ENCODE measurements around the gene SEC63. TPM values are rescaled to one million over a fixed set of nuclear protein-coding genes. Genes with fewer than 3 reads are reported as not detected.
"Not testable (repeated sequence)": the region's sequence is repeated elsewhere in the genome, so short reads cannot be mapped to it uniquely, and the experiment has no call there.

SEC63 gene
- total and polyA plus RNA-seq, 4 experiments from 2014 or later: 19.6 to 95.5 (median 68.7) TPM

- intact Hi-C loops (cut with micrococcal nuclease): no loop called here
- DNase-seq: no peak
- peaks cover 0 to 7% of the 10 kb centered on the region in 2 donors for H3K27me3 Mint-ChIP-seq
- H3K4me1 Mint-ChIP-seq: no peaks in the 10 kb centered on the region
- no peak overlapping the region for H3K27ac ChIP-seq (ENCODE audit: low read depth, low read length)
- ChIA-PET CTCF (ENCODE audit: partially characterized antibody) (no interaction called here), POLR2A (ENCODE audit: partially characterized antibody) (no interaction called here)
- no peaks in the 10 kb centered on the region for H3K27me3 ChIP-seq (ENCODE audit: insufficient read depth, low read length)
- H3K36me3 Mint-ChIP-seq: no peaks in the 10 kb centered on the region
- H3K4me3 Mint-ChIP-seq: no peak overlapping the region
- H3K9me3 Mint-ChIP-seq: no peaks in the 10 kb centered on the region
- H3K4me3 ChIP-seq (ENCODE audit: low read length in 2 of 2): no peak overlapping the region
- no peaks in the 10 kb centered on the region for H3K4me1 ChIP-seq (ENCODE audit: insufficient read depth, low read length)
- H3K36me3 ChIP-seq (ENCODE audit: insufficient read depth, low read length): no peaks in the 10 kb centered on the region
- no peaks in the 10 kb centered on the region for H3K9me3 ChIP-seq (ENCODE audit: control insufficient read depth in 1 of 2, low read length in 2 of 2)
- no peak overlapping the region for H3K27ac Mint-ChIP-seq
Observed at GRCh38 chr6:107999341-107999740, 41.3 kb upstream of the SEC63 start.

- no peaks in the 10 kb centered on the region for H3K36me3 ChIP-seq (ENCODE audit: insufficient read depth, low read length)
- POLR2A ChIA-PET (ENCODE audit: partially characterized antibody): no interaction called here
- H3K27me3 Mint-ChIP-seq: no peaks in the 10 kb centered on the region
- no peaks in the 10 kb centered on the region for H3K9me3 Mint-ChIP-seq
- H3K27ac Mint-ChIP-seq: peak overlapping the region in 2 of 7 donors; percentile 8 to 11
- CTCF ChIA-PET (ENCODE audit: partially characterized antibody): interaction anchor here (1.4 kb wide), 1 partner anchor 9 kb away, joined by 5 read pairs; no protein-coding TSS in a partner anchor
- DNase-seq: no peak
- no peaks in the 10 kb centered on the region for H3K4me1 Mint-ChIP-seq
- H3K36me3 Mint-ChIP-seq: no peaks in the 10 kb centered on the region
- no peaks in the 10 kb centered on the region for H3K27me3 ChIP-seq (ENCODE audit: insufficient read depth, low read length)
- no peak overlapping the region for H3K4me3 Mint-ChIP-seq
- intact Hi-C loops (cut with micrococcal nuclease): no loop called here
- H3K9me3 ChIP-seq (ENCODE audit: control insufficient read depth in 1 of 2, low read length in 2 of 2): no peaks in the 10 kb centered on the region
- no peak overlapping the region for H3K4me3 ChIP-seq (ENCODE audit: low read length in 2 of 2)
- no peak overlapping the region for H3K27ac ChIP-seq (ENCODE audit: low read depth, low read length)
- no peaks in the 10 kb centered on the region for H3K4me1 ChIP-seq (ENCODE audit: insufficient read depth, low read length)
Observed at GRCh38 chr6:107991772-107992550, 34.0 kb upstream of the SEC63 start.

GRCh38 chr6:107991061-107991460, 33.1 kb upstream of the SEC63 start:
- Histone ChIP-seq H3K4me3 (ENCODE audit: low read length in 2 of 2) (no peak overlapping the region), H3K9me3 (ENCODE audit: control insufficient read depth in 1 of 2, low read length in 2 of 2) (no peaks in the 10 kb centered on the region), H3K27ac (ENCODE audit: low read depth, low read length) (no peak overlapping the region), H3K27me3 (ENCODE audit: insufficient read depth, low read length) (no peaks in the 10 kb centered on the region), H3K36me3 (ENCODE audit: insufficient read depth, low read length) (no peaks in the 10 kb centered on the region), H3K4me1 (ENCODE audit: insufficient read depth, low read length) (no peaks in the 10 kb centered on the region)
- Mint-ChIP-seq H3K36me3 (no peaks in the 10 kb centered on the region), H3K27me3 (no peaks in the 10 kb centered on the region), H3K4me1 (no peaks in the 10 kb centered on the region), H3K4me3 (peak overlapping the region in 1 of 8 donors; percentile 1), H3K27ac (no peak overlapping the region), H3K9me3 (no peaks in the 10 kb centered on the region)
- POLR2A ChIA-PET (ENCODE audit: partially characterized antibody): no interaction called here
- no peak for DNase-seq
- intact Hi-C loops (cut with micrococcal nuclease): no loop called here
- CTCF ChIA-PET (ENCODE audit: partially characterized antibody): interaction anchor here (1.2 to 1.4 kb wide), 2 partner anchors 8 to 13 kb away, joined by 3 to 5 read pairs; no protein-coding TSS in a partner anchor

- H3K27me3 ChIP-seq (ENCODE audit: insufficient read depth, low read length); H3K36me3 ChIP-seq (ENCODE audit: insufficient read depth, low read length); H3K4me1 Mint-ChIP-seq; H3K9me3 ChIP-seq (ENCODE audit: control insufficient read depth in 1 of 2, low read length in 2 of 2); DNase-seq; H3K9me3 Mint-ChIP-seq; H3K4me3 ChIP-seq (ENCODE audit: low read length in 2 of 2); H3K27ac ChIP-seq (ENCODE audit: low read depth, low read length); POLR2A ChIA-PET (ENCODE audit: partially characterized antibody); H3K4me1 ChIP-seq (ENCODE audit: insufficient read depth, low read length); intact Hi-C loops (cut with micrococcal nuclease); H3K27ac Mint-ChIP-seq; H3K4me3 Mint-ChIP-seq; H3K27me3 Mint-ChIP-seq; H3K36me3 Mint-ChIP-seq: not testable (repeated sequence)
- CTCF ChIA-PET (ENCODE audit: partially characterized antibody): interaction anchor here (1.2 kb wide), 1 partner anchor 12 kb away, joined by 3 read pairs; no protein-coding TSS in a partner anchor
Observed at GRCh38 chr6:107990587-107990986, 32.6 kb upstream of the SEC63 start.

GRCh38 chr6:107989166-107990094, 31.4 kb upstream of the SEC63 start:
- H3K9me3 Mint-ChIP-seq: no peaks in the 10 kb centered on the region
- ChIA-PET POLR2A (ENCODE audit: partially characterized antibody) (no interaction called here), CTCF (ENCODE audit: partially characterized antibody) (interaction anchor here (1.4 kb wide), 1 partner anchor 9 kb away, joined by 6 read pairs; no protein-coding TSS in a partner anchor)

GRCh38 chr6:107988570-107988969, 30.6 kb upstream of the SEC63 start:
- H3K36me3 ChIP-seq (ENCODE audit: insufficient read depth, low read length): no peaks in the 10 kb centered on the region
- Mint-ChIP-seq H3K4me3 (no peak overlapping the region), H3K4me1 (no peaks in the 10 kb centered on the region), H3K27me3 (peaks cover 0 to 1% of the 10 kb centered on the region in 2 donors), H3K27ac (no peak overlapping the region), H3K36me3 (no peaks in the 10 kb centered on the region), H3K9me3 (no peaks in the 10 kb centered on the region)
- H3K27me3 ChIP-seq (ENCODE audit: insufficient read depth, low read length): no peaks in the 10 kb centered on the region
- DNase-seq: no peak
- ChIA-PET CTCF (ENCODE audit: partially characterized antibody) (interaction anchor here (1.4 kb wide), 1 partner anchor 8 kb away, joined by 6 read pairs; no protein-coding TSS in a partner anchor), POLR2A (ENCODE audit: partially characterized antibody) (no interaction called here)
- H3K4me3 ChIP-seq (ENCODE audit: low read length in 2 of 2): no peak overlapping the region
- H3K9me3 ChIP-seq (ENCODE audit: control insufficient read depth in 1 of 2, low read length in 2 of 2): no peaks in the 10 kb centered on the region
- H3K27ac ChIP-seq (ENCODE audit: low read depth, low read length): no peak overlapping the region
- H3K4me1 ChIP-seq (ENCODE audit: insufficient read depth, low read length): no peaks in the 10 kb centered on the region
- intact Hi-C loops (cut with micrococcal nuclease): no loop called here

More at GRCh38 chr6:107989166-107990094, 31.4 kb upstream of the SEC63 start:
- Histone ChIP-seq H3K4me1 (ENCODE audit: insufficient read depth, low read length) (no peaks in the 10 kb centered on the region), H3K27ac (ENCODE audit: low read depth, low read length) (no peak overlapping the region), H3K36me3 (ENCODE audit: insufficient read depth, low read length) (no peaks in the 10 kb centered on the region), H3K9me3 (ENCODE audit: control insufficient read depth in 1 of 2, low read length in 2 of 2) (no peaks in the 10 kb centered on the region), H3K4me3 (ENCODE audit: low read length in 2 of 2) (no peak overlapping the region), H3K27me3 (ENCODE audit: insufficient read depth, low read length) (no peaks in the 10 kb centered on the region)
- H3K4me3 Mint-ChIP-seq: no peak overlapping the region
- no peak for DNase-seq
- H3K27ac Mint-ChIP-seq: no peak overlapping the region
- no peaks in the 10 kb centered on the region for H3K4me1 Mint-ChIP-seq
- H3K36me3 Mint-ChIP-seq: no peaks in the 10 kb centered on the region
- intact Hi-C loops (cut with micrococcal nuclease): no loop called here
- no peaks in the 10 kb centered on the region for H3K27me3 Mint-ChIP-seq

GRCh38 chr6:107987805-107988204, 29.8 kb upstream of the SEC63 start:
- ChIA-PET CTCF (ENCODE audit: partially characterized antibody) (no interaction called here), POLR2A (ENCODE audit: partially characterized antibody) (no interaction called here)
- no peak for DNase-seq
- Histone ChIP-seq H3K27ac (ENCODE audit: low read depth, low read length) (no peak overlapping the region), H3K36me3 (ENCODE audit: insufficient read depth, low read length) (no peaks in the 10 kb centered on the region), H3K4me3 (ENCODE audit: low read length in 2 of 2) (no peak overlapping the region), H3K4me1 (ENCODE audit: insufficient read depth, low read length) (no peaks in the 10 kb centered on the region), H3K9me3 (ENCODE audit: control insufficient read depth in 1 of 2, low read length in 2 of 2) (no peaks in the 10 kb centered on the region), H3K27me3 (ENCODE audit: insufficient read depth, low read length) (no peaks in the 10 kb centered on the region)
- intact Hi-C loops (cut with micrococcal nuclease): no loop called here
- H3K27me3 Mint-ChIP-seq: peaks cover 0 to 1% of the 10 kb centered on the region in 2 donors
- H3K4me3 Mint-ChIP-seq: no peak overlapping the region
- H3K27ac Mint-ChIP-seq: no peak overlapping the region
- no peaks in the 10 kb centered on the region for H3K4me1 Mint-ChIP-seq
- H3K9me3 Mint-ChIP-seq: no peaks in the 10 kb centered on the region
- H3K36me3 Mint-ChIP-seq: no peaks in the 10 kb centered on the region
